ENCODE measurements around the gene ALG12. TPM values are rescaled to one million over a fixed set of nuclear protein-coding genes. Genes with fewer than 3 reads are reported as not detected.

ALG12 gene
- total and polyA plus RNA-seq, 2 of the 8 experiments (the other 6 are each of a cell fraction or from before 2014, with no cell fraction given), result 13.4 to 22.5 TPM

- TF ChIP-seq TAF1 (IDR thresholded peaks at IDR 0.05; ENCODE audit: low read depth, low read length) (no peak), SUZ12 (IDR thresholded peaks at IDR 0.05; ENCODE audit: low read length) (no peak), POLR2A (IDR thresholded peaks at IDR 0.05; ENCODE audit: control extremely low read depth in 1 of 2, low read depth in 2 of 2, low read length in 2 of 2) (no peak)
Observed at GRCh38 chr22:49907807-49908206, 10.4 kb downstream of the ALG12 start (continued).

Data from H1 (cell line).